Endometrium (tissue), 2 donors: ENCODE results near the gene GDPD4.

ENCODE experiments used
- FAIRE-seq: peaks from 2 replicates; lab custom pipeline; 2012; peaks lifted over from hg19 to GRCh38; lab: Jason Lieb, UNC
- donor health status: control.
- donor health status: control.

GDPD4 gene

DNA sequence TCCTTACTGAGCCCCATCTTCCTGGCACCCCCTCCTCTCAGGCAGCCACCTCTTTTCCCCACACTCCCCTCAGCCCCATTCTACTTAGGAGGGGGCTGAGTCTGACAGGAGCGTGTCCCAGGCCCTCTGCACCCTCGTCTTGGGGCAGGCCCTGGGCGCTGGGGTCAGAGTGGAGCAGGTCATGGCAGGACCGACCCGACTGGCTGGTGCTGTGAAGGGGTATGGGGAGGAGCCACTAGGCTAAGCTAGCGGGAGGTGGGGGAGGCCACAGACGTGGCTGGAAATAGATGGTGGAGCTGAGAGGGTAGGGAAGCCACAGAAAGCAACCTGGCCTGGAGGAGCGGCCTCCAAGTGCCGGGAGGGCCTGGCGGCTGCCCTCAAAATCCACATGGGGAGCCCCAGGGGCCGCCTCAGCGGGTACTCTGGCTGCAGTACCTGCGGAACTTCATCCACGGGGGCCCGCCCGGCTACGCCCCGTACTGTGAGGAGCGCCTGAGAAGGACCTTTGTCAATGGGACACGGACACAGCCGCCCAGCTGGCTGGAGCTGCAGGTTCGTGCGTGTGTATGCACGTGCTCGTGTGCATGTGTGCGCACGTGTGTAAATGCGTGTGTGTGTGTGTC, 111.8 kb downstream of the GDPD4 start:
- no peak for FAIRE-seq

DNA sequence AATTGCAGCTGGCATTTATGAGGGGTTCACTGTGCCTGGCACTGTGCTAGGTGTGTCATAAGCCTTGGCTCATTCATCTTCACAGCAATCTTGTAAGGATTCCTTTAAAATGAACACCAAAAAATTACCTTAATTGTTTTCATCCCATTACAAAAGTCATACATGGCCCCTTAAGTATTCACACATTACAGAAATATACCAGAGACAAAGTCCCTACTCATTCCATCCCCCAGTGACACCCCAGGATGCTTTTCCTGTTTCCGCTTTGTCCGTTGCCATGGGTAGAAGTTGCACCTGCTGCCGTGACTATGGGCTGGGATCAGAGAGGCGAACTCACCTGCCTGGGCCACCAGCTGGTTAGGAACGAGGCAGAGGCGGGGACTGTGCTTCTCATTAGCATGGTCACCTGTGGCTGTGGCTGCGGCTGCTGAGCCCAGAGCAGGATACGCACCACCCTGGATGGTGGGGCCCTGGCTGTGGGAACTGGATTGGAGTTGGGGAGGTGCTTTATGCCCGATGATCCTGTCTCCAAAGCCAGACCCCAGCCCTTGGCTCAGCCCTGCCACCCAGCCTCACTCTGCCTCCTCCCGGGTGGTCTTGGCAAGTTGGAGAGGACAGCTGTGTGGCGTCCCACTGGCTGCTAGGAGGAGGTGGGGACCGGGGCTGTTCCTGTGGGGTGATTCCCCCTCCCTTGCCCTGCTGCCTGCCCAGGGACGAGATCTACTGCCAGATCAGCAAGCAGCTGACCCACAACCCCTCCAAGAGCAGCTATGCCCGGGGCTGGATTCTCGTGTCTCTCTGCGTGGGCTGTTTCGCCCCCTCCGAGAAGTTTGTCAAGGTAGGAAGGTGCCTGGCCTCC, 112.6 kb downstream of the GDPD4 start:
- FAIRE-seq = no peak

DNA sequence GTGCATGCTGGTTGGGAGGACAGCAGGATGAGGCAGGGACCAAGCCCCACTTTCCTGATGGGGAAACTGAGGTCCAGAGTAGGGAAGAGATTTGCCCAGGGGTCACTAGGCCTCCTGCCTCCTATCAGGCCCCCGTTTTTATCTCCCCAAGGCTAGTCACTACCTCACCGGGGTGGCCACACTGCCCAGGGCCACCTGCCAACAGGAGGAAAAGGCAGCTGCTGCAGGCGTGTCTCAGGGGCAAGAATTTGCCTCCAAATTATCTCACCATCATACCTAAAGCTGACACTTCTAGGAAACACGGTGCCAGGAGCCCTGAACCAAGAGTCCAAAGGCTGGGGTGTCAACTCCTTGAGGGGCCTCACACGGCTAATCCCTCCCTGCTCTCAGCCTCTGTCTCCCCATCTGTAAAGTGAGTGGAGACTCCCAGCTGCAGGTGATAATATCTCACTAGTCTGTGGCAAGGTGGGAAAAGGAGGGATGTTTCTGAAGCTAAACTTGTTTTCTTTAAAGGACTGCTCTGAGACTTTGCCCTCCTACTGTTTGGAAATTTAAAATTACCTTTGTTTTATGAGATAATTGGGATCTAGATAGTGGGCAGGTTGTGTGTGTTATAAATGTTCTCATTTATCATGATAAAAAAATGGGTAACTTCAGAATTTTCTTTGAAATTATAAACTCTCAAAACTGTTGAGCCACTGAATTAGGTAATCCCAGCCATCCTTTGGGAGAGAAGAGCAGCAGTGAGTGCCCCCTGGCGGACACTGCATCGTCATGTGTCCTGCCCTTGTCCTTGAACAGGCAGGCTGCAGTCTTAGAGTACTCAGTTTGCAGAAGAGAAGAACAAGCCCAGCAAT, 113.5 kb downstream of the GDPD4 start:
- peak; percentile 43 for FAIRE-seq

DNA sequence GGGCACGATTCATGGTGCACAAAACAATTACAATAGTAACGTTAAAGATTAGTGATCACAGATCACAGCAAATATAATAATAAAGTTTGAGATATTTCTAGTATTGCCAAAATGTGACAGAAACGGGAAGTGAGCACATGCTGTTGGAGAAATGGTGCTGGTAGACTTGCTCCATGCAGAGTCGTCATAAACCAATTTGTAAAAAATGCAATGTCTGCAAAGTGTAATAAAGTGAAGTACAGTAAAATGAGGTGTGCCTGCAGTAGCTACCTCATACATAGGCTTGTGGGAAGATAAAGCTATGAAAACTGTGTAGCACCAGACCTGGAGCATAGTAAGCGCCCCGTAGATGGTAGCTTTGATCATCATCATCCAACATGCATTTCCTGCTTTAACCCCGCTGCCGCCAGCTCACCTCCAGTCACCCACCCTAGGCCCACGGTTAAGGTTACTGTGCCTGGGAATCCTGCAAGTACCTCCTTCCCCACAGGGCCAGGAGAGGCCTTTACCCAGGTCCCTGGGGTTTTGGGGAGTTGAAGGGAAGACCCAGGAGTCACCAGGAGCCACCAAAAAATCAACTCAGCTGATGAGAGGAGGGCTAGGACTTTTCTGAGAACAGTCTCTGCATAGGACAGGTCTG, 114.3 kb downstream of the GDPD4 start:
- FAIRE-seq = no peak

DNA sequence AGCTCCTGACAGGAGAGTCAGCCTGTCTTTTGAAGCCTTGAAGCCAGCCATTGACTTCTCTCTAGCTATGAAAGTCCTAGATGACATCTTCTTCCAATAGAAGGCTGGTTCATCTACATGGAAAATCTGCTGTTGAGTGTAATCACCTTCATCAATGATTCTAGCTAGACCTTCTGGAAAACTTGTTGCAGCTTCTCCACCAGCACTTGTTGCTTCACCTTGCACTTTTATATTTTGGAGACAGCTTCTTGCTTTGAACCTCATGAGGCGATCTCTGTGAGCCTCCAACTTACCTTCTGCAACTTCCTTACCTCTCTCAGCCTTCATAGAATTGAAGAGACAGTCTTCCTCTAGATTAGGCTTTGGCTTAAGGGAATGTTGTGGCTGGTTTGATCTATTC, 115.2 kb downstream of the GDPD4 start:
- FAIRE-seq = no peak

DNA sequence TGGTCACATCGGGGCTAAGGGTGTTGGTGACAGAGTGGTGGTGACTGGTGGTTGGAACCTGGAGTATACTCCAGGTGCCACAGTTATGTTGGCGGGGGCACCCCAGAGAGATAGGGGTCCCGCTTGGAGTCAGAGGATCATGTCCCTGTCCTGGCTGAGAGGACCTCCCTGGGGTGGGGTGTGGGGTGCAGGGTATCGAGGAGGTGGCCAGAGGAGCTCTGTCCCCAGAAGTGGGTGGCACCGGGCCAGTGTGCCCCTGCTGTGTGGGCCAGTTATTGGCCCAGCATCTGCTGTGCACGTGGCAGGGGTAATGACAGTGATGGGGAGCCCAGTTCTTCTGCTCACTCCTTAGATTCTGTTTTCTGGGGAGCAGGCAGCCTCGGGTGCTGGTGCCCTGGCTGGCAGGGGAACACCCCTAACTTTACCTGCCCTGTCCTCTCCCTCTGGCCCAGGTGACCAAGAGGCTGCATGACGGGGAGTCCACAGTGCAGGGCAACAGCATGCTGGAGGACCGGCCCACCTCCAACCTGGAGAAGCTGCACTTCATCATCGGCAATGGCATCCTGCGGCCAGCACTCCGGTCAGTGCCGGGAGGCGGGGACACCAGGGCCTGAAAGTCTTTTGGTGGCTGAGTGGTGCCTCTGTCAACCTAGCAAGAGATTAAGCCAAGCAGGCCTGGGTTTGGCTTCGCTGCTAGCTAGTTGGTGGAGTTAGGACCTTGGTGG, 117.2 kb downstream of the GDPD4 start:
- no peak for FAIRE-seq

DNA sequence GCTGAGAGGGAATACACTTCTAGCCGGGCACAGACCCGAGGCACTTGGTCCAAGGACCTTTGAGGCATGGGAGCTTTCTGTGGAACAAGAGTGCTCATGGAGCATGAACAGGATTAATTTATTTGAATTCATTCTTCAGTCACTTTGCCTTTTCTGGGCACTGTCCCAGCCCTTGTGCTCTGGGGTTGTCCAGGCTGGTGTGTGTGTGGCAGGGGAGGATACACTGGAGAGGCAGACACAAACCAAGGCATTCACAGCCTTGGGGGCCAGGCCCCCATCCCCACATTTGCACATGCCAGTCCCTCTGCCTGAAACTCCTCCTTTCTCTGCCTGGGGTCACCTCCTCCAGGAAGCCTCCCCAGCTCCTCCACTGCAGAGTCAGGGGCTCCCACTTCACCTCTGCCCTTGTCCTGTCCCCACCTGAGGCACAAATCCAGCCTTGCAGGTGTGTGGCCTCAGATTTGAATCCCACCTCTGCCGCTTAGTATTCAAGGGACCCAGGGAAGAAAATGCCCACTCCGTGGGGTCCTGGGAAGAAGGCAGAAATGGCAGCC, 118.0 kb downstream of the GDPD4 start:
- FAIRE-seq = no peak

DNA sequence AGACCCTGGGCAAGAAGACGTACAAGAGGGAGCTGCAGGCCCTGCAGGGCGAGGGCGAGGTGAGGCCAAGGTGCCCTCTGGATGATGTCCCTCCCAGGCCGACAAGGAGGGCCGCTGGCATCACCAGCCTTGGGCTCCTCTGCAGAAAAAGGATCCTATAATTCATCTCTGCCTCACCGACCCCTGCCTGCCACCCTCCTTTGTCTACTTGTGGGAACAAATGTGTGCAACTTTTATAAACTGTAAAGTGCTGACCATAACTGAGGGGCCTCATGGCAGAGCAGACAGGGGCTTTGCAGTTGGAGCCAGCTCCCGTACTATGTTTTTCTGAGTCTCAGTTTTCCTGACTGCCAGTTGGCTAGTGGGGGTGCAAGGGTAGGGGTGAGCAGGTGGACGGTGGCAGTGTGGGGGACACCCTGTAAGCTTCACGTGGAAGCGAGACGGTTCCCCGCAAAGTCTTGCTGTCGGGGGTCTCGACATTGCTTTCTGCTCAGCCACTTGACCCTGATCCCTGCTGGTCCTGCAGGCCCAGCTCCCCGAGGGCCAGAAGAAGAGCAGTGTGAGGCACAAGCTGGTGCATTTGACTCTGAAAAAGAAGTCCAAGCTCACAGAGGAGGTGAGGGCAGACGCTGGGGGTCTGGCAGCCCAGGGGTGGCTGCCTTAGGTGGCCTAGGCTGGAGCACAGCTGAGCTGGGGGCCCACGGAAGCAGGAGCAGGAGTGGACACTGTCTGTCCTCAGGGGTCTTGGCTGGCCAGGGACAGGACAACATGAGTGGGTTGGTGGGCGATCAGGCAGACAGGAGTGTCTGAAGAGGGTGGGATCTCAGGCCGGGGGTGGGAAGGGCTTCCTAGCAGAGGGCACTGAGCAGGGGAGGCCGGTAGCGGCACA, 118.7 kb downstream of the GDPD4 start:
- FAIRE-seq = no peak

DNA sequence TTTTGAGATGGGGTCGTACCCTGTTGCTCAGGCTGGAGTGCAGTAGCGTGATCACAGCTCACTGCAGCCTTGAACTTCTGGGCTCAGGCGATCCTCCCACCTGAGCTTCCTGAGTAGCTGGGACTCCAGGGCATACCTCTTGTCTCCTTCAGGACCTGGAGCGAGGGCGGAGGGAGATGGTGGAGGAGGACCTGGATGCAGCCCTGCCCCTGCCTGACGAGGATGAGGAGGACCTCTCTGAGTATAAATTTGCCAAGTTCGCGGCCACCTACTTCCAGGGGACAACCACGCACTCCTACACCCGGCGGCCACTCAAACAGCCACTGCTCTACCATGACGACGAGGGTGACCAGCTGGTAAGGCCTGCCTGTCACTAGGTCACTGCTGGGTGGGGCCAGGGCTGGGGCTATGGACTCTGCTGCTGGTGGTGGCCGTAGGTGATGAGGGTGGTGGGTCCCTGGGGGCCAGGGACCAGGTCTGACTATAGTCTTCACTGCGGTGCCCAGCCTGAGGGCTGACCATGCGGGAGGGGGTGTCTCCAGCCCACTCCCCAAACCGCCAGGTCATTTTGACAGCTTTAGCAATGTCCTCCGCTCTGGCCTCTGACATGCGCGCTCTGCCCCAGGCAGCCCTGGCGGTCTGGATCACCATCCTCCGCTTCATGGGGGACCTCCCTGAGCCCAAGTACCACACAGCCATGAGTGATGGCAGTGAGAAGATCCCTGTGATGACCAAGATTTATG, 119.5 kb downstream of the GDPD4 start:
- FAIRE-seq = no peak

DNA sequence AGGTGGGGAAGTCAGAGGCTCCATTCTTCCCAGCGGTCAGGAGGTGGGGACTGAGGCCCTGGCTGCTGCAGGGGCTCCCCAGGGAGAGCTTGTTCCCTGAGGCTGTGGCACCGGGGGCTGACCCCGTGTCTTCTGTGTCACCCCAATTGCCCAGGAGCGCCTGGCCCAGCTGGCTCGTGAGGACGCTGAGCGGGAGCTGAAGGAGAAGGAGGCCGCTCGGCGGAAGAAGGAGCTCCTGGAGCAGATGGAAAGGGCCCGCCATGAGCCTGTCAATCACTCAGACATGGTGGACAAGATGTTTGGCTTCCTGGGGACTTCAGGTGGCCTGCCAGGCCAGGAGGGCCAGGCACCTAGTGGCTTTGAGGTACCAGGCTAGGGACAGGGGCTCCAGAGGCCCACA, 120.3 kb downstream of the GDPD4 start:
- no peak for FAIRE-seq

DNA sequence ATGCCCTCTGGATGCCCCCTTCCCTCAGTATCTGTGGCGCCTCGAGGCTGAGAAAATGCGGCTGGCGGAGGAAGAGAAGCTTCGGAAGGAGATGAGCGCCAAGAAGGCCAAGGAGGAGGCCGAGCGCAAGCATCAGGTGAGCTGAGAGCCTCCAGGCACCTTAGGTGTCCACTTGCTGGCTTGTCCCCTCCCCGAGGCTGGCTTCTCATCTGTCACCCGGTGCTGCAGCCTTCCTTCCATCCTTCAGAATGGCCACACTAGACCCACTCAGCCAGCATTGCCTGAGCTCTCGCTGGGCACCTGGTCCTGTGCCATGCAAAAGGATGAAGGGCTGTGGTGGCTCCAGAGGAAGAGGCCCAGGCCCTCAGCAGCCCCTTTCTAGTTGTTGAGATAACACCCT, 121.1 kb downstream of the GDPD4 start:
- FAIRE-seq = no peak

DNA sequence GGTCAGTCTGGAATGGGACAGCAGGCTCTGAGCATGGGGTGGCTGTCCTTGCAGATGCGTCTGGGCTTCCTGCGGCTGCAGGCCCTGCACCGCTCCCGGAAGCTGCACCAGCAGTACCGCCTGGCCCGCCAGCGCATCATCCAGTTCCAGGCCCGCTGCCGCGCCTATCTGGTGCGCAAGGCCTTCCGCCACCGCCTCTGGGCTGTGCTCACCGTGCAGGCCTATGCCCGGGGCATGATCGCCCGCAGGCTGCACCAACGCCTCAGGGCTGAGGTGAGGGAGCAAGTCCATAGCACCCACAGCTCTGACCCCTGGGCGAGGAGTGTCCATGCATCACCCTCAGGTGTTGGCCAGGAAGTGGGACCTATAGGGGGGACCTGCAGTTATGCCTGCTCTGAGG, 121.8 kb downstream of the GDPD4 start:
- FAIRE-seq = no peak

DNA sequence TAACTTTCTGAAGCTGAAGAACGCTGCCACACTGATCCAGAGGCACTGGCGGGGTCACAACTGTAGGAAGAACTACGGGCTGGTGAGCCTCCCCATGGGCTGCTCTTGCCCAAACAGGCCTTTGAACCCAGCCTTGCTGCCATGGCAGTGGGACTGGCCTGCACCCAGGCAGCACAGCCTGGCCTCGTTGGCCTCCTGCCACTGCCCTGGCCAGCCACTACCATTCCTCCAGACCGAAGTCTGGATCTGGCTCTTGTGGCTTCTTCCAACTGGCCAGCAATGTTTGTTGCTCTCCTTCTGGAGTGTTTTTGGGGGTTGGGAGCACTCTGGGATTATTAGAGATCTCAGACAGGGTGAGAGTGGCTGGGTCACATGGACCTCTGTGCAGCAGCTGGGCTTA, 122.4 kb downstream of the GDPD4 start:
- no peak for FAIRE-seq

DNA sequence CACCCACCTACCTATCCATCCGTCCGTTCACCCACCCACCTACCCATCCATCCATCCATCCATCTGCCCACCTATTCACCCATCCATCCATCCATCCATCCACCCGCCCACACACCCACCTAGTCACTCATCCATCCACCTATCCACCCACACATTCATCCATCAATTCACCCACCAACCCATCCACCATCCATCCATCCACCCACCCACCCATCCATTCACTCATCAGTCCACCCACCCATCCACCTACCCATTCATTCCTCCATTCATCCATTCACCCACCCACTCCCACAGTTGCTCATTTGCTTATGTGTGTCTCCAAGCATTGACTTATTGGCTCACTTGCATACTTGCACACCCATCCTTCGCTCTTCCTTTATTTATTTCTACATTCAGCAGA, 123.3 kb downstream of the GDPD4 start:
- FAIRE-seq = no peak

DNA sequence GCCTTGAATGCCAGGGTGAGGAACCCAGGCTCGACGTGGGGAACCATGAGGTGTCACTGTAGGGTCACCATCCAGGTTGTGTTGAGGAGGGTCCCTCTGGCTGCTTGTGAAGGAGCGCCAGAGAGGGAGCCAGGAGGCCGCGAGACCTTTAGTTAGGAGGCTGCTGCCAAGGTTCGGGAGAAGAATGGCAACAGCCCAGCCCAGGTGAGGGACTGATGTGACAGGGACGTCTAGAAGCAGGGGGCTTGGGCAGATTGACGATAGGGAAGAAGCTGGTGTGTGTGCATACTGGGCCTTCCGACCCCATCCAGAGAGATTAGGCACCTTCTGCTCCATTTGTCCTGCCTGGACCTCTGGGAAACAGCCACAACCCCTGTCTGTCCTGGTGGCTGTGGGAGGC, 124.5 kb downstream of the GDPD4 start:
- no peak for FAIRE-seq

DNA sequence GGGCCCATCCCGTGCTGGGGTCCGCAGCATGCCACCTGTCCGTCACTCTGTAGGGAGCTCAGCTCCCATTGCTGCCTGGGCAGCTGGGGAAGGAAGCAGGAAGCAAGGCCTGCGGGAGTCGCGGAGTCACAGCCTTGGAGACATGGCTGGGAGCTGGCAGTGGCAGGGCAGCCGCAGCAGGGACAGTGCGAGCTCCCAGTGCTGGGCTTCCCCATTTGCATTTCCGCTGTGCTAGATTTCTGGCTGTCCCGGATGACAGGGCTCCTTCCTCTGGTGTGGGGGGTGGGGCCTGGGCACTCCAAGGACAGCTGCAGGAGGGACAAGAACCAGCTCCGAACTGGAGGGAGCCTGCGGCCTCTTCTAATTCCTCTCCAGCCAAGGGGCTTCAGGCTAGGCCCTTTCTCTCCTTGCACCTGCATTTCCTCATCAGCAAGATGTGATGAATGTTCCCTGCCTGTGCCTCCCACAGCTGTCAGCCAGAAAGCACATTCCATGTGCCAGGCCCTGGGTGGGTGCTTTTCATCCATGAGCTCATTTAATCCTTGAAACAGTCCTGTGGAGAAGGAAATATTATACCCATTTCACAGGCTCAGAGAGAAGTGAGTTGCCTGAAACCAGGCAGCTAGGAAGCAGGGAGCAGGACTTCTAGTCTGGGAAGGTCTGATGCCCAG, 125.5 kb downstream of the GDPD4 start:
- FAIRE-seq = no peak

DNA sequence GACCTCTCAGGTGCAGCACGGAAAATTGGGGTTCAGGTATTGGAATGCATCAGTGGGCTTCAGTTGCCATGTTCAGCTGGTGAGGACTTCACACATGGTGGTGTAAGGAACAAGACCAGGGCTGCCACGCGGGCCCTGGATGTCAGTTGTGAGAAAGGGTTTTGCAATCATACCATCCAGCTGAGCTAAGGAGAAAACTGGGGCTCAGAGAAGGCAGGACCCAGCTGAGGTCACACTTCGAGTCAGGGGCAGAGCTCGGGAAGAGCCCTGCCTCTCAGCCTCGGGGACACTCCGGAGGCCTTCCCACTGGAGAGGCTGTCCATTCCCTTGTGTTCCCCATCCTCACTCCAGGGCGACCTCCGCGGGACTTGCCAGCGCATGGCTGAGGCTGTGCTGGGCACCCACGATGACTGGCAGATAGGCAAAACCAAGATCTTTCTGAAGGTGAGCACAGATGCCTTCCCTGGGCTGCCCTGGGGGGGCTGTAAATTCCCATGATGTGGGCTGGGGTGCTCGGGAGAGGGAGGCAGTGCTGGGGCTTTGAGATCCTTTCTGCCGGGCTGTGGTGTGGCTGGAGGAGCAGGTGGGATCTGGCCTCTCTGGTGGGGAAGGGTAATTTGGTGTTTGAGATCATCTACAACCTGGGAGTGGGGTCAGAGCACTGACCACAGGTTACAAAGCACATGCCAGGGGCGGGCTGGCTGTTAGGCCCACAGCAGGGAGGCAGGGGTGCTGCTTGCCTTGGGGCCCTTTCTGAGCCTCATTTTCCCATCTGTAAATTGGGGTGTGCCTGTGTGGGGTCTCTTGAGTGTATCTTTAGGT, 126.3 kb downstream of the GDPD4 start:
- FAIRE-seq = no peak

DNA sequence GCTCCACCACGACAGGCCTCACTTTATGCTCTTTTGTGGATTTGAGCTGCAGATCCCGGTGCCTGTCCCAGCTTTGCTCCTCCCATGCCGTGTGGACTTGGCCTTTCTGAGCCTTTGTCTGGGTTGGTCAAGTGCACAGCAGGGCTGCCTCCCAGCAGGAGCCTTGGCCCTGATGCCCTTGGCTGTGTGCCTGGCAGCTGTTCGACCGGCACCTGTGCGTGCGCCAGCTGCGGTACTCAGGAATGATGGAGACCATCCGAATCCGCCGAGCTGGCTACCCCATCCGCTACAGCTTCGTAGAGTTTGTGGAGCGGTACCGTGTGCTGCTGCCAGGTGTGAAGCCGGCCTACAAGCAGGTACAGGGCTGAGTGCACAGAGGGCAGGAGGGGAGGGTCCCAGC, 126.9 kb downstream of the GDPD4 start:
- FAIRE-seq = no peak
